Skeletal muscle cell (primary cell): ENCODE data around the gene HCRTR1.

Source experiments
- DNase-seq: peaks from one replicate; pipeline ENCODE4 v3.0.0-alpha.2; 2010; ENCODE audit warnings: low read depth
- H3K4me3 ChIP-seq: 2 replicates; pipeline ENCODE4 v1.5.1; 2011; ENCODE audit warnings: low read depth, mild to moderate bottlenecking, control low read depth, low read length, moderate library complexity

Gene HCRTR1

GRCh38 chr1:31621847-31622730, 4.6 kb downstream of the HCRTR1 start:
- no peak overlapping the region for H3K4me3 ChIP-seq
- no peak for DNase-seq

GRCh38 chr1:31623365-31623764, 5.9 kb downstream of the HCRTR1 start:
- DNase-seq = no peak
- no peak overlapping the region for H3K4me3 ChIP-seq

GRCh38 chr1:31624309-31624708, 6.8 kb downstream of the HCRTR1 start:
- no peak for DNase-seq
- no peak overlapping the region for H3K4me3 ChIP-seq

- DNase-seq = no peak
- no peak overlapping the region for H3K4me3 ChIP-seq
Measured at GRCh38 chr1:31624731-31625514, 7.4 kb downstream of the HCRTR1 start.

- H3K4me3 ChIP-seq = no peak overlapping the region
- DNase-seq = no peak
Measured at GRCh38 chr1:31625561-31626222, 8.2 kb downstream of the HCRTR1 start.

GRCh38 chr1:31626223-31627207, 9.0 kb downstream of the HCRTR1 start:
- no peak overlapping the region for H3K4me3 ChIP-seq
- DNase-seq = no peak

- DNase-seq = no peak
- H3K4me3 ChIP-seq = no peak overlapping the region
Measured at GRCh38 chr1:31627301-31627929, 9.9 kb downstream of the HCRTR1 start.

- H3K4me3 ChIP-seq = no peak overlapping the region
- no peak for DNase-seq
Measured at GRCh38 chr1:31627930-31628559, 10.6 kb downstream of the HCRTR1 start.

GRCh38 chr1:31628931-31629556, 11.6 kb downstream of the HCRTR1 start:
- no peak for DNase-seq
- H3K4me3 ChIP-seq = no peak overlapping the region

GRCh38 chr1:31632649-31633048, 15.2 kb downstream of the HCRTR1 start:
- DNase-seq = no peak
- no peak overlapping the region for H3K4me3 ChIP-seq

- H3K4me3 ChIP-seq = no peak overlapping the region
- no peak for DNase-seq
Measured at GRCh38 chr1:31633117-31633516, 15.6 kb downstream of the HCRTR1 start.

GRCh38 chr1:31637915-31638673, 20.6 kb downstream of the HCRTR1 start:
- H3K4me3 ChIP-seq = no peak overlapping the region
- DNase-seq = no peak

GRCh38 chr1:31639543-31639942, 22.1 kb downstream of the HCRTR1 start:
- DNase-seq = peak; percentile 49
- H3K4me3 ChIP-seq = no peak overlapping the region

GRCh38 chr1:31640179-31640578, 22.7 kb downstream of the HCRTR1 start:
- H3K4me3 ChIP-seq = no peak overlapping the region
- DNase-seq = no peak

- DNase-seq = no peak
- no peak overlapping the region for H3K4me3 ChIP-seq
Measured at GRCh38 chr1:31640964-31641363, 23.5 kb downstream of the HCRTR1 start.

GRCh38 chr1:31642366-31642765, 24.9 kb downstream of the HCRTR1 start:
- no peak overlapping the region for H3K4me3 ChIP-seq
- DNase-seq = no peak

GRCh38 chr1:31642897-31643296, 25.4 kb downstream of the HCRTR1 start:
- no peak overlapping the region for H3K4me3 ChIP-seq
- no peak for DNase-seq
